Endothelial cell (in vitro differentiated cells): ENCODE data around the gene BICD2. TPM values are rescaled to one million over a fixed set of nuclear protein-coding genes. Genes with fewer than 3 reads are reported as not detected.

Experiments
- DNase-seq: peaks from one replicate; pipeline ENCODE4 v3.0.0; 2021; ENCODE audit warnings: low spot score
- H3K27ac Mint-ChIP-seq: one replicate; pipeline ENCODE4 v1.8.0; 2021; ENCODE audit warnings: mixed read lengths, inconsistent platforms; ENCODE audit not compliant: unreplicated experiment
- H3K27me3 Mint-ChIP-seq: one replicate; pipeline ENCODE4 v1.8.0; 2021; ENCODE audit warnings: mild to moderate bottlenecking, moderate library complexity, mixed read lengths, inconsistent platforms; ENCODE audit not compliant: unreplicated experiment
- H3K36me3 Mint-ChIP-seq: one replicate; pipeline ENCODE4 v1.8.0; 2021; ENCODE audit warnings: mild to moderate bottlenecking, low read depth, mixed read lengths, inconsistent platforms; ENCODE audit not compliant: unreplicated experiment
- H3K4me1 Mint-ChIP-seq: one replicate; pipeline ENCODE4 v1.8.0; 2021; ENCODE audit warnings: mild to moderate bottlenecking, mixed read lengths, inconsistent platforms; ENCODE audit not compliant: unreplicated experiment
- H3K4me3 Mint-ChIP-seq: one replicate; pipeline ENCODE4 v1.8.0; 2021; ENCODE audit warnings: mild to moderate bottlenecking, mixed read lengths, inconsistent platforms; ENCODE audit not compliant: unreplicated experiment
- H3K9me3 Mint-ChIP-seq: one replicate; pipeline ENCODE4 v1.8.0; 2021; ENCODE audit warnings: mixed read lengths, inconsistent platforms; ENCODE audit not compliant: unreplicated experiment
- CTCF ChIP-seq: fragments of 200-600 bp; sonication (generic); IDR thresholded peaks from one replicate; pipeline ENCODE4 v1.5.0; 2021; ENCODE audit warnings: antibody characterized with exemption; ENCODE audit not compliant: unreplicated experiment
- total RNA-seq: library from RNA; stranded (reverse); fragmentation: NEBNext Ultra II Directional; extraction: Animal tissue kit (Norgen Biotek cat#: 25700); gene quantifications from one replicate; pipeline ENCODE4 v1.2.1, GENCODE V29; 2021; ENCODE audit not compliant: unreplicated experiment

The BICD2 gene
- total RNA-seq, 1 donor from 2014 or later, result 31.8 TPM

GRCh38 chr9:92661743-92662142 lies 102.9 kb downstream of the BICD2 start:
- H3K4me1 Mint-ChIP-seq, result peaks cover 31% of the 10 kb centered on the region
- H3K27me3 Mint-ChIP-seq, result peaks cover 2% of the 10 kb centered on the region
- no peak for TF ChIP-seq CTCF
- no peaks in the 10 kb centered on the region for H3K9me3 Mint-ChIP-seq
- DNase-seq, result no peak
- H3K27ac Mint-ChIP-seq, result peak overlapping the region; percentile 49
- no peak overlapping the region for H3K4me3 Mint-ChIP-seq
- H3K36me3 Mint-ChIP-seq, result peaks cover 1% of the 10 kb centered on the region

Other genes with a start within 250 kb of the BICD2 start
- gene ECM2, start 228.8 kb downstream of the BICD2 start, total RNA-seq, result not detected
- 10.1 TPM for gene IPPK, start 94.7 kb downstream of the BICD2 start, total RNA-seq
- gene ZNF484, start 113.2 kb upstream of the BICD2 start, total RNA-seq, result 12.4 TPM
- gene FGD3, start 182.7 kb upstream of the BICD2 start, total RNA-seq, result 1.1 TPM